Osteocyte (in vitro differentiated cells): ENCODE results near the gene MAGIX. TPM values are rescaled to one million over a fixed set of nuclear protein-coding genes. Genes with fewer than 3 reads are reported as not detected.

Experiments used
- DNase-seq: peaks from one replicate; pipeline ENCODE4 v3.0.0; 2021; ENCODE audit warnings: mixed read lengths; ENCODE audit not compliant: unreplicated experiment; ENCODE audit errors: extremely low spot score
- H3K27ac Mint-ChIP-seq: one replicate; pipeline ENCODE4 v1.8.0; 2021; ENCODE audit warnings: mild to moderate bottlenecking, mixed read lengths; ENCODE audit not compliant: unreplicated experiment
- H3K27me3 Mint-ChIP-seq: one replicate; pipeline ENCODE4 v1.8.0; 2021; ENCODE audit warnings: mixed read lengths; ENCODE audit not compliant: unreplicated experiment
- H3K36me3 Mint-ChIP-seq: one replicate; pipeline ENCODE4 v1.8.0; 2021; ENCODE audit warnings: mixed read lengths; ENCODE audit not compliant: unreplicated experiment
- H3K4me1 Mint-ChIP-seq: one replicate; pipeline ENCODE4 v1.8.0; 2021; ENCODE audit warnings: mixed read lengths; ENCODE audit not compliant: unreplicated experiment
- H3K4me3 Mint-ChIP-seq: one replicate; pipeline ENCODE4 v1.8.0; 2021; ENCODE audit warnings: mild to moderate bottlenecking, moderate library complexity, mixed read lengths; ENCODE audit not compliant: unreplicated experiment
- H3K9me3 Mint-ChIP-seq: one replicate; pipeline ENCODE4 v1.8.0; 2021; ENCODE audit warnings: mixed read lengths; ENCODE audit not compliant: unreplicated experiment
- total RNA-seq: library from RNA; stranded (reverse); gene quantifications from 2 replicates; pipeline ENCODE4 v1.2.1, GENCODE V29; 2021
- TF ChIP-seq, protein P1 (sequence below): fragments of 200-600 bp; sonication (generic); IDR thresholded peaks from 2 replicates; pipeline ENCODE4 v1.5.0; 2021; ENCODE audit warnings: antibody characterized with exemption, mild to moderate bottlenecking, moderate library complexity

The MAGIX gene
- total RNA-seq, 1 donor from 2014 or later = 2.3 TPM

DNA sequence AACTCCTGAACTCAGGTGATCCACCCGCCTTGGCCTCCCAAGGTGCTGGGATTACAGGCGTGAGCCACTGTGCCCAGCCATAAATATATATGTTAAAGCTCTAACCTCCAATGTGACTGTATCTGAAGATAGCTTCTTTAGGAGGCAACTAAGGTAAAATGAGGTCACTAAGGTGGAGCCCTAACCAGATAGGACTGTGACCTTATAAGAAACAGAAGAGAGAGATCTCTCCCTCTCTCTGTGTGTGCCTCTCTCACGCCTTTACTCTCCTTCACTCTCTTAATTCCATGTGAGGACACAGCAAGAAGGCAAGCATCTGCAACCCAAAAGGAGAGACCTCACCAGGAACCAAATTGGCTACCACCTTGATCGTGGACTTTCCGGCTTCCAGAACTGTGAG is 926 bp upstream of the MAGIX start:
- Mint-ChIP-seq H3K4me1 (peaks cover 19% of the 10 kb centered on the region), H3K9me3 (peaks cover 3% of the 10 kb centered on the region), H3K4me3 (no peak overlapping the region), H3K27ac (no peak overlapping the region), H3K27me3 (no peaks in the 10 kb centered on the region), H3K36me3 (no peaks in the 10 kb centered on the region)
- DNase-seq = no peak
- TF ChIP-seq, protein P1, sequence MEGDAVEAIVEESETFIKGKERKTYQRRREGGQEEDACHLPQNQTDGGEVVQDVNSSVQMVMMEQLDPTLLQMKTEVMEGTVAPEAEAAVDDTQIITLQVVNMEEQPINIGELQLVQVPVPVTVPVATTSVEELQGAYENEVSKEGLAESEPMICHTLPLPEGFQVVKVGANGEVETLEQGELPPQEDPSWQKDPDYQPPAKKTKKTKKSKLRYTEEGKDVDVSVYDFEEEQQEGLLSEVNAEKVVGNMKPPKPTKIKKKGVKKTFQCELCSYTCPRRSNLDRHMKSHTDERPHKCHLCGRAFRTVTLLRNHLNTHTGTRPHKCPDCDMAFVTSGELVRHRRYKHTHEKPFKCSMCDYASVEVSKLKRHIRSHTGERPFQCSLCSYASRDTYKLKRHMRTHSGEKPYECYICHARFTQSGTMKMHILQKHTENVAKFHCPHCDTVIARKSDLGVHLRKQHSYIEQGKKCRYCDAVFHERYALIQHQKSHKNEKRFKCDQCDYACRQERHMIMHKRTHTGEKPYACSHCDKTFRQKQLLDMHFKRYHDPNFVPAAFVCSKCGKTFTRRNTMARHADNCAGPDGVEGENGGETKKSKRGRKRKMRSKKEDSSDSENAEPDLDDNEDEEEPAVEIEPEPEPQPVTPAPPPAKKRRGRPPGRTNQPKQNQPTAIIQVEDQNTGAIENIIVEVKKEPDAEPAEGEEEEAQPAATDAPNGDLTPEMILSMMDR = no peak

DNA sequence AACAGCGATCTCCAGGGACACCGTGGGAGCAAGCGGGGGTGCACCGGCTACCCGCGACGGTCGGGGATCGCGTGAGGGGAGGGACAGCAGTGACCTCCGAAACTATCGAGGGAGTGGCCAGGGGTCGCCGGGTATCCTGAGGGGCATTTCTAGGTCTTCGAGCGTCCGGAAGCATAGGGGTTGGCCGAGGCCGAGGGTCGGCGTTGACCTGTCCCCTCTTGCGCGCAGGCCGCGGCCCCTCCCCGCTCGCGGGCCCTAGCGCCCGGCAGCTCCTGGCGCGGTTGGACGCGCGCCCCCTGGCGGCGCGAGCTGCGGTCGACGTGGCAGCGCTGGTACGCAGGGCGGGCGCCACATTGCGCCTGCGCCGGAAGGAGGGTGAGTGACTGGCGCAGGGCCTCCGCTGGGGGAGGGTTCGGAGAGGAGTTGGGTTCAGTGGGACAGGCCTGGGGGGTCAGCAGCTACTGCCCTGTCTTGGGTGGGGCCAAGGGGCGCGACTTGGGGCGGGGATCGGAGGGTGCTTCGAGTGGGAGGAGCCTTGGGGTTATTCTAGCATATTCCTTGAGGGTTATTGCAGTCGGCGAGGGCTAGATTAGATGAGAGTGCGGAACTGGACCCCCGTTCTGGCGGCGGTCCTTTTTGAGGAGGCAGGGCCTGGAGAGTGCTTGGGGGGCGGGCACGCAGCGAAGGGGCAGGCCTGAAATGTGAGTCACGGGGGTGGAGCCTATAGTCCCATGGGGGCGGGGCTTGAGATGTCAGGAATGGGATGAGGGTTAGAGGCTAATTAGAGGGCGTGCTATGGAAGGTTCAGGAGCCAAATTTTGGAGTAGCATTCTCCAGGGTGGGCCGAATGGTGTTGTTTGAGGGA is 1.2 kb downstream of the MAGIX start:
- TF ChIP-seq, protein P1 = peak; percentile 81
- Mint-ChIP-seq H3K36me3 (no peaks in the 10 kb centered on the region), H3K4me1 (peaks cover 30% of the 10 kb centered on the region), H3K9me3 (peaks cover 3% of the 10 kb centered on the region), H3K27me3 (no peaks in the 10 kb centered on the region), H3K4me3 (peak overlapping the region; percentile 71), H3K27ac (peak overlapping the region; percentile 95)
- DNase-seq = peak; percentile 94

DNA sequence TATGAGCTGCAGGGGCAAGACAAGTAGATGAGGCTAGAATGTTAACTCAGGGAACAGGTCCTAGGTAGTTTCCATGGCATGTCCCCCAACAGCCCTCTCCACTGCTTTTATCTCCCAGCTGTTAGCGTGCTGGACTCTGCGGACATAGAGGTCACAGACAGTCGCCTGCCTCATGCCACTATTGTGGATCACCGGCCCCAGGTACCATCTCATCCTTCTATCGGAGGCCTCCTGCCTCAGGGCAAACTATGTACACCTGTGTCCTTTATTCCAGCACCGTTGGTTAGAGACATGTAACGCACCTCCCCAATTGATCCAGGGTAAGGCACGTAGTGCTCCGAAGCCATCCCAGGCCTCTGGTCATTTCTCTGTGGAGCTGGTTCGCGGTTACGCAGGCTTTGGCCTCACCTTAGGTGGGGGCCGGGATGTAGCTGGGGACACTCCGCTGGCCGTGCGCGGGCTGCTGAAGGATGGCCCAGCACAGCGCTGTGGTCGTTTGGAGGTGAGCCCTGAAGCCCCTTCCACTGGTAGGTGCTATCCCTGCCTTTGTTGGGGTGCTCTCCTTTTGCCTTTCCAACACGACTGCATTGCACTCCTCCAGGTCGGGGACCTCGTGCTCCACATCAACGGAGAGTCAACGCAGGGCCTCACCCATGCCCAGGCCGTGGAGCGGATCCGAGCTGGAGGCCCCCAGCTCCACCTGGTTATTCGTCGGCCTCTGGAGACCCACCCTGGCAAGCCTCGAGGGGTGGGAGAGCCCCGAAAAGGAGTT is 2.2 kb downstream of the MAGIX start:
- TF ChIP-seq, protein P1 = no peak
- H3K27me3 Mint-ChIP-seq = no peaks in the 10 kb centered on the region
- peaks cover 30% of the 10 kb centered on the region for H3K4me1 Mint-ChIP-seq
- no peak for DNase-seq
- peak overlapping the region; percentile 95 for H3K27ac Mint-ChIP-seq
- H3K4me3 Mint-ChIP-seq = no peak overlapping the region
- no peaks in the 10 kb centered on the region for H3K36me3 Mint-ChIP-seq
- H3K9me3 Mint-ChIP-seq = peaks cover 3% of the 10 kb centered on the region

DNA sequence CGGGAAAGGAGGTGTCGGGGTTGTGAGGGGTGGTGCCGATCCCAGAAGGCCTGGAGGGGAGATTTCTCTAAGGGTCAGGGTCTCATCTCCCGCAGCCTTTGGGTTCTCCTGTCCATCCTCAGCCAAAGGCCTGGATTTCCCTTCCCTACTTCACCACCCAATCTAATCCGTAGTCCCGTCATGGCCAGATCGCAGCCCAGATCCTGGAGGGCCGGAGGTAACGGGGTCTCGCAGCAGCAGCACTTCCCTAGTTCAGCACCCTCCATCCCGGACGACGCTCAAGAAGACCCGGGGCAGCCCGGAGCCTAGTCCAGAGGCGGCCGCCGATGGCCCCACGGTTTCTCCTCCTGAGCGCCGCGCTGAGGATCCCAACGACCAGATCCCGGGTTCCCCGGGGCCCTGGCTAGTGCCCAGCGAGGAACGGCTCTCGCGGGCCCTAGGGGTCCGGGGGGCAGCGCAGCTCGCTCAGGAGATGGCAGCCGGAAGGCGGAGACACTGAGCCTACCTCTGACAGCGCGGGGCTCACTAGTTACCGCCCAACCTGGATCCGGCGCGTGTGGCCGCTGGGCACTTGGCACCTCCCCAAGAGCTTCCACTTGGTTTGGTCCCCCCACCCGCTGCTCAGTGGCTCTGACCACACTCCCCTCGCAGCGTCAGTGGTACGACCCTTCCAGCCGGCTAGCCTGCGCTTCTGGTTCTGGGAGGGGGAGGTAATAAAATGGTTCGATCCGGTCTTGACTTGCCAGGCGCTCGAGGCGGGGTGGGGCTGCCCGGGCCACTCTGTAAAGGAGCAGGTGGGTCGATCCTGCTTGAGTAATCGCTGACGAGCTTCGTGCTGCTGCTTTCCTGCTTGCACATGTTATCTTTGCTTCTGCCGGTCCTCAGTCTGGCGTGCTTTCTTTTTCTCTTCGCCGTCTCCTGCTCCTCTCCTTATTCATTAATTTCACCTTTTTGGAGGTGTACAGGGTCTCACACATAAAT is 3.6 kb downstream of the MAGIX start:
- H3K36me3 Mint-ChIP-seq = no peaks in the 10 kb centered on the region
- TF ChIP-seq, protein P1 = peak; percentile 25
- peaks cover 25% of the 10 kb centered on the region for H3K4me1 Mint-ChIP-seq
- H3K27ac Mint-ChIP-seq = peak overlapping the region; percentile 97
- H3K27me3 Mint-ChIP-seq = no peaks in the 10 kb centered on the region
- H3K4me3 Mint-ChIP-seq = peak overlapping the region; percentile 52
- no peak for DNase-seq
- H3K9me3 Mint-ChIP-seq = peaks cover 3% of the 10 kb centered on the region
